ENCODE results near the gene CD59. TPM values are rescaled to one million over a fixed set of nuclear protein-coding genes. Genes with fewer than 3 reads are reported as not detected.

CD59 gene
- total and polyA plus RNA-seq, 10 donors, result 21.6 to 281 (median 171) TPM

DNA sequence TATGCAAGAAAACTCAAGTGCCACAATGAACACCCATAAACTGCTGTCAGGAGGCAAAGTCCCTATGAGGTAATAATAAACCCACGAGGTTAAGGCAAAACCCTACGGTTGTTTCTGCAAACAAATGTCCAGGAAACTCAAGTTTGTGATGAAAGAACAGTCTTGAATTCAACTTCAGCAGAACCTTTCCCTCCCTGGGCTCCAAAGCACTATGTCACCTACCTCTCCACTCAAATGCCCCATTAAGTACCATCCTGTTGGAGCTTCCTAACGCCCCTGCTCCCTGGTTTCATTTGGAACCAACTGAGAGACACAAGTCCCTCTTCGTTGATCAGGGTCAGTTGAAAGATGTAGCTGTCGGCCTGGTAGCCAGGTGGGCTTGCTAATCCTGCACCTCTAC, 33.0 kb downstream of the CD59 start:
- 65 to 85% (median 82%) methylated on average over 4 to 5 of the region's 5 CpGs for WGBS, 5 donors
- intact Hi-C loops (cut with DNase I; ENCODE audit: low total_unique reads), result no loop called here
- Histone ChIP-seq H3K27me3 (replicated peaks in 1 of 7) (peaks cover 0 to 6% (median 0%) of the 10 kb centered on the region in 7 donors), H3K9me3 (no peaks in the 10 kb centered on the region), H3K4me1 (peaks cover 8 to 69% (median 32%) of the 10 kb centered on the region in 6 donors), H3K4me3 (no peak overlapping the region), H3K27ac (peak overlapping the region in 1 of 8 donors; percentile 87), H3K36me3 (peaks cover 0 to 26% (median 2%) of the 10 kb centered on the region in 6 donors)
- DNase-seq, result no peak
- no peak for TF ChIP-seq POLR2AphosphoS5 (IDR thresholded peaks at IDR 0.05)

DNA sequence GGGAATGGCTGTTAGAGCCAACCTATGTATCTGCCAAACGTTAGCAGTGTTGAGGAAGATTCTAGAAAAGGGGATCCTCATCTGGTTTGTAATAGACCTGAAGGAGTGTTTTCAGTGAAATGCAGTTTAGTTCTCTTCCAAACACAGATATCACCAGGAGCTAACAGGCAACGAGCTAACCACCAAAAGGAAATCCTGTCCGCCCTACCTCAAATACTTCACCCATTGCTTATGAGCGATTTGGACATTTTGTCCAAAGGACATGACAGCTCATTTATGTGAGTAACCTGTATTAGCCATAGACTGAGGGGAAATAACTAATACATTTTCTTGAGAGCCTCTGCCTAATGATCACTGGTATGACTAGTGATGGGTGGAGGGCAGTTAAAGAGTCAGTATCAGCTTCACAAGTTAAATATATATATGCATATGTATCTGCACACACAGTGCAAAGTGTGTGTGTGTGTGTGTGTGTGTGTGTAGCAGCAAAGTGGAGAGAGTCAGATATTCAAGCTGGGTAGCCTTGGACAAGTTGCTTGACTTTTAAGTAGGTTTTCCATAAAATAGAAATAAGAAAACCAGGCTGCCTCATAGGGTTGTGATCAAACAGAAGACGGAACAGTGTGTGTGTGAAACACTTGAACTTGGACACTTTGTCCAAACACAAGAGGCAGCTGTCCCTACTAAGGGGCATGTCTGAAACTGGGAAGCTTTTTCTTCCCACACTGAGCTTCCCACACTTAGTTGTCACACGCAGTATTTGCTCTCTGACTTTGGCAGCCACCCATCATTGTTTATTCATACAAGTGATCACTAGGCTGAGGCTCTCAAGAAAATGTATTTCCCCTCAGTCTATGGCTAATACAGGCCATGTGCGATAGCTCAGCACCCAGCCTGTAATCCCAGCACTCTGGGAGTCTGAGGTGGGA, 34.7 kb downstream of the CD59 start:
- H3K9me3 ChIP-seq, result no peaks in the 10 kb centered on the region
- TF ChIP-seq POLR2AphosphoS5 (IDR thresholded peaks at IDR 0.05) (peak in 1 of 3 donors; percentile 6), POLR2A (IDR thresholded peaks at IDR 0.05) (no peak)
- H3K27ac ChIP-seq, result peak overlapping the region; percentile 51 to 88 (median 81)
- WGBS, 5 donors, result 24 to 32% (median 30%) methylated on average over 7 of the region's 7 CpGs
- peak overlapping the region; percentile 44 to 84 (median 68) for H3K4me3 ChIP-seq
- H3K27me3 ChIP-seq (replicated peaks in 1 of 7), result peaks cover 0 to 6% (median 0%) of the 10 kb centered on the region in 7 donors
- intact Hi-C loops (cut with DNase I; ENCODE audit: low total_unique reads), result no loop called here
- H3K36me3 ChIP-seq, result peaks cover 0 to 10% (median 0%) of the 10 kb centered on the region in 6 donors
- DNase-seq, result no peak
- H3K4me1 ChIP-seq, result peaks cover 8 to 61% (median 27%) of the 10 kb centered on the region in 6 donors

DNA sequence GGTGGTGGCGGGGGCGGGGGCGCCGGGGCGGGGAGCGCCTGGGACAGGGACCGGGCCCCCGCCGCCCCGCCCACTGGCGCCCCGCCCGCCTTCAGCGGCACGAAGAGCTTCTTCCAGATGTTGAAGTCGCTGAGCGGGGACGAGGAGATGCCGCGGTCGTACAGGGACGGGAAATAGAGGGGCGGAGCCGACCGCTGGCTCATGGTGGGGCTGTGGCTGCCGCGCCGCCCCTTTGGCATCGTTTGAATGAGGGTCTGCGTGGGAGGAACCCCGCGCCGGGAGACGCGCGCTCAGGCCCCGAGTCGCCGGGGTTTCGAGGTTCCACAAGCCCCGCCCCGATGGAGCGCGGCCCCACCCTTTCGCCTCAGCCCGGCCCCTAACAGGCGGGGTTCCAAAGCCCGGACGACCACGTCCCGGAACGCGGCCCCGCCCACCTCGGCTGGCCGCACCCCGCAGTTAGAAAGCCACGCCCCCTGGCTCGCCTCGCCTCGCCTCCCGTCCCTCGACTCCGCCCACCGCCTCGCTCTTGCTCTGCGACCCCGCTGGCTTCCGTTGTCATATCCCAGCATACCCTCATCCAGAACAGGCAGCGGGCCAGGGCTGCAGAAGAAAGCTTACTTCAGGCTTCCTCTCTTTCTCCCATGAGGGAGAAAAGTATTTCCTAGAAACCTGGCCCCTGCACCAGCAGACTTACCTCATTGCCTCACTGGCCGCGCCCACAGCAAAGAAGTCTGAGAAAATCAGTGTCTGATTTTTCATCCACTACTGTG, 35.5 kb downstream of the CD59 start, which contains the start of gene C11orf91:
C11orf91 (minus strand) TSS at position 325 of the 770 bp plus-strand sequence; CDS start at position 239, 86 bp downstream.
- Histone ChIP-seq H3K27ac (peak within 1 kb of the TSS; percentile 51 to 88 (median 81)), H3K4me1 (peaks cover 8 to 52% (median 23%) of the 10 kb centered on the region in 6 donors), H3K36me3 (peaks cover 0 to 8% (median 0%) of the 10 kb centered on the region in 6 donors), H3K27me3 (replicated peaks in 1 of 7) (peaks cover 0 to 6% (median 0%) of the 10 kb centered on the region in 7 donors), H3K4me3 (peak within 1 kb of the TSS; percentile 44 to 84 (median 68)), H3K9me3 (no peaks in the 10 kb centered on the region)
- intact Hi-C loops (cut with DNase I; ENCODE audit: low total_unique reads), result no loop called here
- peak; percentile 99 for DNase-seq
- 0 to 2% (median 1%) methylated on average over 6 to 72 of the region's 72 CpGs for WGBS, 5 donors
- TF ChIP-seq POLR2A (IDR thresholded peaks at IDR 0.05), result peak in 1 of 3 donors; percentile 61
- TF ChIP-seq, protein P1, sequence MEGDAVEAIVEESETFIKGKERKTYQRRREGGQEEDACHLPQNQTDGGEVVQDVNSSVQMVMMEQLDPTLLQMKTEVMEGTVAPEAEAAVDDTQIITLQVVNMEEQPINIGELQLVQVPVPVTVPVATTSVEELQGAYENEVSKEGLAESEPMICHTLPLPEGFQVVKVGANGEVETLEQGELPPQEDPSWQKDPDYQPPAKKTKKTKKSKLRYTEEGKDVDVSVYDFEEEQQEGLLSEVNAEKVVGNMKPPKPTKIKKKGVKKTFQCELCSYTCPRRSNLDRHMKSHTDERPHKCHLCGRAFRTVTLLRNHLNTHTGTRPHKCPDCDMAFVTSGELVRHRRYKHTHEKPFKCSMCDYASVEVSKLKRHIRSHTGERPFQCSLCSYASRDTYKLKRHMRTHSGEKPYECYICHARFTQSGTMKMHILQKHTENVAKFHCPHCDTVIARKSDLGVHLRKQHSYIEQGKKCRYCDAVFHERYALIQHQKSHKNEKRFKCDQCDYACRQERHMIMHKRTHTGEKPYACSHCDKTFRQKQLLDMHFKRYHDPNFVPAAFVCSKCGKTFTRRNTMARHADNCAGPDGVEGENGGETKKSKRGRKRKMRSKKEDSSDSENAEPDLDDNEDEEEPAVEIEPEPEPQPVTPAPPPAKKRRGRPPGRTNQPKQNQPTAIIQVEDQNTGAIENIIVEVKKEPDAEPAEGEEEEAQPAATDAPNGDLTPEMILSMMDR (IDR thresholded peaks at IDR 0.05 in 8 of 11, conservative IDR thresholded peaks at IDR 0.05 in 3 of 11), result peak in 1 of 11 experiments; percentile 31
- TF ChIP-seq POLR2AphosphoS5 (IDR thresholded peaks at IDR 0.05), result peak; percentile 89 to 93 (median 92)

DNA sequence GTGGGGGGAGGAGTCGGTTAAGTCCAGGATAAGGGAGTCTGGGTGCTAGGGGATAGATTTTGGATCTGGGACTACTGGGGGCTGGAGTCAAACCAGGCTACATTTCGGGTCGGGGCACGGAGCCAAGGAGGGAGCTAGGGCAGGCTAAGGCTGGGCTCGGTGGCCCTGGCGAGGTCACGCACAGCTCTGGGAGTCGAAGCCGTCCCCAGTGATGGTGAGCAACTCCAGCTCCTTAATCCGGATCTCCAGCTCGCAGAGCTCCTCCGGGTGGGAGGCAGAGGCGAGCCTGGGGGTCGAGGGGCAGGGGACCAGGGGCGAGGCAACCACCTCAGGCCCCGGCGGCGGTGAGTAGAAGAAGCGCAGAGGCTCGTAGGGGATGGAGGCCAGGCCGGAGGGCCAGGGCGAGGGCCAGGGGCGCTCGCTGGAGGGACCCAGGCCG, 36.1 kb downstream of the CD59 start:
- H3K27ac ChIP-seq, result peak overlapping the region in 7 of 8 donors; percentile 55 to 88 (median 81)
- WGBS, 5 donors, result 24 to 51% (median 33%) methylated on average over 11 to 25 of the region's 25 CpGs
- intact Hi-C loops (cut with DNase I; ENCODE audit: low total_unique reads), result no loop called here
- H3K4me3 ChIP-seq, result peak overlapping the region; percentile 44 to 84 (median 68)
- H3K9me3 ChIP-seq, result no peaks in the 10 kb centered on the region
- H3K4me1 ChIP-seq, result peaks cover 8 to 47% (median 23%) of the 10 kb centered on the region in 6 donors
- peaks cover 0 to 3% (median 0%) of the 10 kb centered on the region in 6 donors for H3K36me3 ChIP-seq
- TF ChIP-seq POLR2A (IDR thresholded peaks at IDR 0.05) (no peak), POLR2AphosphoS5 (IDR thresholded peaks at IDR 0.05) (no peak)
- TF ChIP-seq, protein P1 (IDR thresholded peaks at IDR 0.05 in 8 of 11, conservative IDR thresholded peaks at IDR 0.05 in 3 of 11), result no peak
- no peak for DNase-seq
- peaks cover 0 to 6% (median 0%) of the 10 kb centered on the region in 7 donors for H3K27me3 ChIP-seq (replicated peaks in 1 of 7)
